NCI-H187 (cell line): ENCODE measurements around the gene PROK1.
"Not testable (repeated sequence)": the region's sequence is repeated elsewhere in the genome, so short reads cannot be mapped to it uniquely, and the experiment has no call there.

Source experiments
- DNase-seq, 2 experiments: peaks; one replicate each; lab custom pipeline; 2025; lab: John Stamatoyannopoulos, UW

The PROK1 gene, protein sequence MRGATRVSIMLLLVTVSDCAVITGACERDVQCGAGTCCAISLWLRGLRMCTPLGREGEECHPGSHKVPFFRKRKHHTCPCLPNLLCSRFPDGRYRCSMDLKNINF

DNA sequence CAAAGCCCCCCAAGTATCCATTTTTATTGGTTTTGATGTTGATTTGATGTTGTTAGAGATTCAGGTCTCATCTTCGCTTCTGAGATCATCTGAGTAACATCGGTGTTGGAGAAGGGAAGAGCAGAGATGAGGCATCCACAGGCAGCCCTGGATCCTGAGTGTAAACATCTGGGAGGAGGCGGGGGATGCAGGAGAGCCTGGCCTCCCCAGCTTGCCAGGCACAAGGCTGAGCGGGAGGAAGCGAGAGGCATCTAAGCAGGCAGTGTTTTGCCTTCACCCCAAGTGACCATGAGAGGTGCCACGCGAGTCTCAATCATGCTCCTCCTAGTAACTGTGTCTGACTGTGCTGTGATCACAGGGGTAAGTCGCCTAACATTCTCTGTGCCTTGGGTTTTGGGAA lies at the start of gene PROK1:
TSS of gene PROK1 (plus strand) at position 221 of the 400 bp plus-strand sequence. CDS start at position 289, 68 bp downstream.
- DNase-seq = no peak

GRCh38 chr1:110403805-110404204 lies 47.1 kb upstream of the PROK1 start:
- DNase-seq = no peak

GRCh38 chr1:110404401-110404800 lies 46.5 kb upstream of the PROK1 start:
- no peak for DNase-seq

- DNase-seq = not testable (repeated sequence)
Observed at GRCh38 chr1:110406407-110406806, 44.5 kb upstream of the PROK1 start.

DNA sequence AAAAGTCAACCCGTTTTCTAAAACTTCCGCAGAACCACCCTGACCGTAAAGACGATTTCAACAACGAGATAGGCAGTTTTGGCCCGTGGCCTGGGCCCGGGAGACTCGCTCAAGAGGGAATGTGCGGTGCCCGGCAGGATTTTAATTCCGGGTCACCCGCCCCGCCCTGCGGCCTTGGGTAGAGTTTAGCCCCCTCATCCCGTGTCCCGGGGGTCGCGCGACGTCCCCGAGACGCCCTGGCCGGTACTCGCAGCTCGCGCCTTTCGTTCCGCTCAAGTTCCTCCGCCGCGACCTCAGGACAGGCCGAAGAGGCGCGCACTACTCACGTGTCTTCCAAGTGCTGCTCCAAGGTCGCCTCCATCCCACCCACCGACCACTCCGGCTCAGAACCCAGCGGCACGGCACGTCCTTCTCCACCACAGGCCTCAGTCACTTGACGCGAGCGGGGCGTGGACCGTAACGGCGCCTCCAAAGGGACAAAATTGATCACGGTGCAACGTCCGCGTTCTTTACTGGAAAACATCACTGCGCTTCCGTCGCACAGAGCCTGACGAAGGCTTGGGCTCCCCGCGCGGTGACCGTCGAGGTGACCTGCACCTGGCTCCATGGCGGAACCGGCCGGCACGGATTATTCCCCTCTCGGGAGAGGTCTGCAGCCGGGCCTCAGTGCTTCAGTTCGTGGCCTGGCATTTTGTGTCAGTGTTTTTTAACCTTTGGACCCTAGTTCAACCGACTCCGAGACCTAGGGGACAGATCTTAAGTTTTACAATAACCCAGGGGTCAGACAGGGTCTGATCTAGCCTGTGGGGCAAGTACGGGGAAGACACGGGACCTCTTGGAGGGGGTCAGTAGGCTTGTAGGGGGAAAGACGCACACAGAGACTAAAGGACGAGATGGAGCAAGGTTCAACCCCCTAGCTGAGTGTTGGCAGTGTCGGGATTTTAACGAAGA lies 43.4 kb upstream of the PROK1 start, which contains the start of gene LAMTOR5:
TSS of gene LAMTOR5 (minus strand) at position 435 of the 951 bp plus-strand sequence. CDS start at position 361, 74 bp downstream.
- DNase-seq = peak; percentile 73 to 75

DNA sequence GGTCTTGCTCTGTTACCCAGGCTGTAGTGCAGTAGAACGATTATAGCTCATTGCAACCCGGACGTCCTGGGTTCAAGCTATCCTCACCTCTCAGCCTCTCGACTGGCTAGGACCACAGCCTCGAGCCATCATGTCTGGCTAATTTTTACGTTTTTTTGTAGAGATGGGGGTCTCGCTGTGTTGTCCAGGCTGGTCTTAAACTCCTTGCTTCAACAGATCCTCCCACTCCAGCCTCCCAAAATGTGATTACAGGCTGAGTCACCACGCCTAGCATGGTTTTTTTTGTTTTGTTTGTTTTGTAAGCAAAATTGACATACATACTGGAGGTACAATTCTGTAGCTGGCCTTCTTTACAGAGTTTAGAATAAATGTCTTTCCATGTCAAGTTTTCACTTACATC lies 42.5 kb upstream of the PROK1 start:
- no peak for DNase-seq

- no peak for DNase-seq
Observed at GRCh38 chr1:110409316-110409715, 41.6 kb upstream of the PROK1 start.

DNA sequence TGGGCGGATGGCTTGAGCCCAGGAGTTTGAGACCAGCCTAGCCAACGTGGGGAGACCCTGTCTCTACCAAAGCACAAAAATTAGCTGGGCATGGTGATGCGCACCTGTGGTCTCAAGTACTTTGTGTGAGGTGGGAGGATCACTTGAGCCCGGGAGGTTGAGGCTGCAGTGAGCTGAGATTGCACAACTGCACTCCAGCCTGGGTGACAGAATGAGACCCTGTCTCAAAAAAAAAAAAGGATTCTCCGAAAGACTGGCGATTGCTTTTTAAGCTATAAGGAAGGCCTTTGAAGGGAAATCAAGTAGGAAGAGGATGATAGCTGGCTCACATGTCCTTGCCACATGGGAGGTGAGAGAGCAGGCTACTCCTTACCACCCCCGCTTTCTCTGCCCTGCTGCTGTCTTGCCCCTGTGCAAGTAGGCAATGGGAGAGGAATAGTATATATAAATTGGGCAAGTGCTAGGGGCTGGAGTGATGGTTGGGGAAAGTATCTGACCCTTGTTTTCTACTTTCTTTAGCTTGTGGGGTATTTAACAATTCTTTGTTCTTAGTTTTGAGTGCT lies 39.7 kb upstream of the PROK1 start:
- no peak for DNase-seq

DNA sequence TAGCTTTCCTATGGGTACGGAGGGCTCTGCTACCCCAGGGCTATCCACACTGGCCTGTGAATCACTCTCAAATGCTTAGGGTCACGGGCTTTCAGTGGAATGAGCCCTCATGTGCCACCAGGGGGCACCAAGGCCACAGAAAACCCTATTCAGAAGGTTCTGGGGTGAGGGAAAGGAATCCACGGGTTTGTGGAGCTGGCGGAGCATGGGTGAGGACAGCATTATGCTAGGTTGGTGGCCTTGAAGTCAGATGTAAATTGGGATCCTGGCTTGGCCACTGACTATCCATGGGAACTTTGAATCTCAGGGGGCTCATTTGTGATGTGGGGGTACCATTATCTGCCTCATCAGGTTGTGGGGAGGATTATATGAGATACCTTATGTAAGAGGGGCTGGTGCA lies 38.4 kb upstream of the PROK1 start:
- peak in 1 of 2 experiments; percentile 33 for DNase-seq

- DNase-seq = not testable (repeated sequence)
Observed at GRCh38 chr1:110413045-110413444, 37.9 kb upstream of the PROK1 start.

DNA sequence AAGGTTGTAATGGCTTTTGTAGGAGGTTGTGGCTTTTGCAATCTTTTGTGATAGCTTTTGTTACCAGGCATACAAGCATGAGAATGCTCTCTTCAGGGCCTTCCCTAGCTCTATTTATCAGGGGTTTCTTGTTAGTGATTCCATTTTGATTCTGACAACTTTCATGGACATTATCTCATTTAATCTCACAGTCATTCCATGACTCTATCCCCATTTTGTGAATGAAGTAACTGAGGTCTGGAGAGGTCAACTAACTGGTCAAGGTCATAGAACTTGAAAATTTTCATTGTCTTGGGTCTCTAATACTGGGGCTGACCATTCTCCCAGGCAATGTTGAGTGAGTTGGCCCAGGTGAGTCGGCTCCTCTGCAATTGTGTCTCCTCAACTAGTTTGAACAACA lies 32.2 kb upstream of the PROK1 start:
- DNase-seq = no peak

DNA sequence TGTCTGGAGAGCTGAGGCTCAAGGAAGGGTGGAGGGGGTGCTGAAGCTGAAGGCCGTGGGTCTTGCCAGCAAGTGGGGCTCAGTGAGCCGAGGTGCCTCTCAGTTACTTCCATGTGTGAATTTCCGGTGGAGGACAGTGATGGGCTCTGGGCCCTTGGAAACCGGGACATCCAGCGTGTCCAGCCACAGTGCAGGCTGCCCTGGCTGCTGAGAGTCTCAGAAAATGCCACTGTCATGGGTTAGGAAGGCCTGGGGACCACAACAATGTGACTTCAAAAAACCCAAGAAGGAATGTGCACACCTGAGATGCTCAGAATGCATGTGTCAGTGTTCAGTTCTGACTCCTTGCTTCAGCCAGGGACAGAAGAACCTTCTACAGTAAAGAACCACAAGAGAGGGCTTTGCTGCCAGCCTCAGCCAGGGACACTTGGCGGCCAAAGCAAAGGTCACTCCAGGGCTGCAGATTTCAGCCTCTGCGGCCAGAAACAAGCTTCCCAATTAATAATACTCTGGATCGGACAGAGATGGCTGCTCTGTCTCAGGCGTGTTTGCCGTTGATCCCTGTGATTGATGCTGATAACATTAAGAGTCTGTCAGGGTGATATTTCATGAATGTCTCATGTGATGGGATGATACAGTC lies 30.8 kb upstream of the PROK1 start:
- no peak for DNase-seq

- no peak for DNase-seq
Observed at GRCh38 chr1:110420874-110421793, 29.8 kb upstream of the PROK1 start.

DNA sequence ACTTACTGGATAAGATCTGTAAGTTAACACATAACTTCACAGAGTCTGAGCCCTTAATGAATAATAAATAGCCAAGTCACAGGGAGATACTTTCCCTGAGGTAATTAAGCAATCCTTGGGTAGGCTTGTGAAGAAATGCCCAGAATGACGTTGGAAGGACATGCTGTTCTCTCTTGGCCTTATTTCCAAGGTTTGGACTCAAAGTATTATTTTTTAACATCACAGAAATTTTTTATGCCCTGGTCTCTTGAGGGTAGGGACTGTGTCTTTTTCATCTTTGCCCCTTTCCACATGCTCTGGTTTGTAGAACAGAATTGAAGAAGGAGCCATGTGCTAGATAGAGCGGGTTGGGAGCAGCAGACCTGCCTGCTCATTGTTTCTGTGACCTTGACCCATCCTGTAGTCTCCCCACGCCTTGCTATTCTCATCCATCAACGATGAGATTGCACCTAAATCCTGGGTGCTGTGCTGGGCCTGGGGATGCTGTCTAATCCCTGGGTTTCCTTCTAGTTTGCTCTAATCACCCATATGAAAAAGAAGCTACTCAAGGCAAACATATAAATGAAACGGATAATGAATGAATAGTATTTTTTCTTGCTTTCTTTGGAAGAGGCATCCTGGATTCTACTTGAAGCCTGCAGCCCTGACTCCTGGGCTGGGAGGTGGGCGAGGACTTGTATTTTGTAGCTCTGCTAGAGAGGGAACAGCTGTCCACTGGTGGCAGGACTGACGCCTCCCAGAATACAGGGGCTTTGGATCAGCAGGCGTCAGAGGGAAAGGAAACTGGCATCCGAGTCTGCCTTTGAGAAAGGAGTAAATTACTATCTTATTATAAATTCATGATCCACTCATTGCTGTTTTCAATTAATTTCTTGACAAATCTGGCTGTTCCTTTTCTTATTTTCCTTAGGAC lies 26.0 kb upstream of the PROK1 start:
- no peak for DNase-seq

GRCh38 chr1:110425612-110426152 lies 25.3 kb upstream of the PROK1 start:
- no peak for DNase-seq

- DNase-seq = no peak
Observed at GRCh38 chr1:110426854-110427253, 24.1 kb upstream of the PROK1 start.

DNA sequence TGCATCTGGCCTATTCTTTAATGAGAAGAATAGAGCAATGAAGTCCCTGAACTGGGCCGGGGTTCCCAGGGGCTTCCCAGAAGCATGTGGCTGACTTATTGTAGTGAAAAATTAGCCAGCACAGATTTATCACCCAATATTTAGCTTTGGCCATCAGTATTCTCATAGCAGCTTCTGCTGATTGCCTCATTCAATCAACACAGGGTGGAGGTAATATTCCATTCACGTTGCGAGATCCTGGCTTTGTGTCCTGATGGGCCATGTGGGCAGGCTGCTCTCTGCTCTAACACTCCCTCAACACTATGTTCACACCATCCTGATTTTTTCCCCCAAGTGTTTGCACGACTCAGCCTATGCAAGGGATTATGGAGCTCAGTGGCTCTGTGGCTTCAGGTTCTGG lies 22.0 kb upstream of the PROK1 start:
- no peak for DNase-seq

DNA sequence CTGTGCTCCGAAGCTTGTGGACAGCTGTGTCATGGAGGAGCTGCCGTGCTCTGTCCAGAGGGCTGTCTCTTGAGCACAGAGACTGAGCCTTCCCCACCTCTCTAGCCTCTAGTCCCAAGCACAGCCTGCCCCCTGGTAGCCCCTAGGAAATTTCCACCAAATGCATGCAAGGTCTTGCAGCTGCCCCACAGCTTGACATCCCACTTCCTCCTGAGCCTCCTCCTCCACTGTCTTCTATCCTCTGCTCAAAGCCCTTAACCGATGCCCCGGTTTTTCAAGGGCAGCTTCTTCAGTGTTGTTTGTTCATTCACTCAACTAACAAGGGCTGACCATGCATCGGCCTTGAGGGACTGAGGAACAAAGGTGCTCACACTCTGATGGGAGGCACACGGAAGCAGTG lies 20.6 kb upstream of the PROK1 start:
- no peak for DNase-seq

DNA sequence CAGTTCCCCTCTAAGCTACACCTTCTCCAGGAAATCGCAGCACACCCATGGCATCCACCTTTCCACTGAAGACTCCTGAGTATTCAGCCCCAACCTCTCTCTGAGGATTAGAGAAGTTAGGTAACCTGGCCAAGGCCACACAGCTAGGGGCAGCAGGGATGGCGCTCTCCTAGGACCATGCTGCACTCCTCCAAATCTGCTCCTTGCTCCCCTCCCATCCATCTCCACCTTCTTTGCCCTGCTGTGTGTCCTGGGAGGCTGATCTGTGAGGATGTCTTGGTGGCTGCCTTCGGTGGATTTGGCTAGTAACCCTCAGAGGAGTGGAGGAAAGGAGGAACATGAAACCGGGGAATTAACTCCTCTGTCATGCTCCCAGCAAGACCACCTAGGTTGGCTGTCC lies 20.0 kb upstream of the PROK1 start:
- no peak for DNase-seq

GRCh38 chr1:110433213-110433612 lies 17.7 kb upstream of the PROK1 start:
- DNase-seq = no peak
